Gastrocnemius medialis (tissue), 4 donors: ENCODE data around the gene IRX6.

Source experiments
- CTCF ChIP-seq, 5 experiments: fragments of 450-650 bp in 3 of 5; fragments of 200-600 bp in 2 of 5; sonication (generic) in 2 of 5; IDR thresholded peaks in 4 of 5; conservative IDR thresholded peaks in 1 of 5; 1 replicate in 4 of 5; 2 replicates in 1 of 5; pipeline ENCODE4 v1.5.1; 2016 to 2019; ENCODE audit warnings: antibody characterized with exemption in 5 of 5, mild to moderate bottlenecking in 3 of 5, moderate library complexity in 3 of 5
- POLR2A ChIP-seq, 2 donors: fragments of 450-650 bp; IDR thresholded peaks; one replicate each; pipeline ENCODE4 v1.6.1; 2017; ENCODE audit warnings: antibody characterized with exemption in 2 of 2, mild to moderate bottlenecking in 2 of 2, moderate library complexity in 2 of 2

DNA sequence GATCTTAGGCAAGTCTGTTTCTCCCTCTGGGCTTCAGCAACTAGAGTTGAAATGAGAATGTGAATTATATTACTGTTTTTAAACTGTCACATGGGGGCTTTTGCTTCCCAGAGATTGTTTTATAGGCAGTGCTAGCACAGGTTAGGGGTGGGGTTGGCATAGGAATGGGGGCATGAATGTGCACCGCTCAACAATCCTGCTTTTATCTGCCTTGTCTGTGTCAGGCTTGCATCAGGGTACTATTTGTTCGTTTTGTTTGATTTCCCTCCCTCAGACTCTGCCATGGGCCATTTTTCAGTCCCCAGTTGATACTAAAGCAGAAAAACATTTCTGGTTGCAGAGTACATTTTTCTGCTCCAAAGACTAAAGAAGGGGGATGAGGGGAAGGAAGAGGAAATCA is 34.6 kb upstream of the IRX6 start:
- TF ChIP-seq CTCF (IDR thresholded peaks at IDR 0.05 in 4 of 5, conservative IDR thresholded peaks at IDR 0.05 in 1 of 5), result no peak
- TF ChIP-seq POLR2A (IDR thresholded peaks at IDR 0.05), result no peak
